Measurements from ENCODE around the gene DENND2A.
A peak's percentile ranks its signal among the peaks of the same experiment; 100 is the strongest.
"Not testable (repeated sequence)": the region's sequence is repeated elsewhere in the genome, so short reads cannot be mapped to it uniquely, and the experiment has no call there.

DENND2A gene

DNA sequence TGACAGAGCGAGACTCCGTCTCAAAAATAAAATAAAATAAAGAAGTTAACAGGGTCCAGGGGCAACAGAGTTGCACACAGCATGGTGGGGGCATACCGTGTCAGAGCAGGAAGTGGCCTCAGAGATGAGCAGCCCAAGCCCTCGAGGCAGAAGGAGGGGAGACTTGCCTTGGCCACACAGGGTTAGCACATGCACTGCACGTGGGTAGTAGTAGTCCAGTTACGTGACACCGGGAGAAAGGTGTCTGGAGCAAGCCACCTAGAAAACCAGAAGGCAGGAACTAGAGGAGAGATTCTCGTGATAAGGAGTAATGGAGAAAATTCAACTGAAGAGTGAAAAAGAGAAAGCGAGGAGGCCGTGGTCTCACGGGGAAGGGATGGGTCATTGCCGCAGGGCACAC, 9.8 kb upstream of the DENND2A start:
- no peak overlapping the region for H3K9ac ChIP-seq (ENCODE audit: low read length)
- H2BK120ac ChIP-seq (ENCODE audit: low read depth, low read length): no peak overlapping the region
- H3K79me1 ChIP-seq (ENCODE audit: low read length): no peaks in the 10 kb centered on the region
- DNase-seq: no peak
- no peak overlapping the region for H2AK5ac ChIP-seq (ENCODE audit: low read length)
- WGBS (ENCODE audit: extremely low coverage, insufficient coverage, low lambda C conversion rate): no CpG with 5 or more reads among the region's 12 CpGs
- no peaks in the 10 kb centered on the region for H3K4me1 ChIP-seq (ENCODE audit: control insufficient read depth, low read depth, low read length)
- H3K56ac ChIP-seq (ENCODE audit: low read length): no peak overlapping the region
- no peak overlapping the region for H3K4me2 ChIP-seq (ENCODE audit: low read length)
- H2BK5ac ChIP-seq (ENCODE audit: low read length): no peak overlapping the region
- no peak overlapping the region for H3K18ac ChIP-seq (ENCODE audit: low read length)
- no peak overlapping the region for H3K4me3 ChIP-seq (ENCODE audit: low read length)
- no peak overlapping the region for H3K23ac ChIP-seq (ENCODE audit: low read length)
- no peaks in the 10 kb centered on the region for H3K36me3 ChIP-seq (ENCODE audit: control insufficient read depth, insufficient read depth, low read length)
- no peaks in the 10 kb centered on the region for H3K79me2 ChIP-seq (ENCODE audit: control insufficient read depth, insufficient read depth, low read length)
- no peak overlapping the region for H2BK15ac ChIP-seq (replicated peaks; ENCODE audit: low read depth)
- H3K27ac ChIP-seq (ENCODE audit: low read depth, low read length): no peak overlapping the region
- no peak overlapping the region for H4K5ac ChIP-seq (ENCODE audit: low read length)
- H3K27me3 ChIP-seq (ENCODE audit: insufficient read depth, low read length, poor library complexity): no peaks in the 10 kb centered on the region
- H3K4ac ChIP-seq (ENCODE audit: low read depth, low read length): no peak overlapping the region
- H4K8ac ChIP-seq (ENCODE audit: low read depth, low read length): no peak overlapping the region

DNA sequence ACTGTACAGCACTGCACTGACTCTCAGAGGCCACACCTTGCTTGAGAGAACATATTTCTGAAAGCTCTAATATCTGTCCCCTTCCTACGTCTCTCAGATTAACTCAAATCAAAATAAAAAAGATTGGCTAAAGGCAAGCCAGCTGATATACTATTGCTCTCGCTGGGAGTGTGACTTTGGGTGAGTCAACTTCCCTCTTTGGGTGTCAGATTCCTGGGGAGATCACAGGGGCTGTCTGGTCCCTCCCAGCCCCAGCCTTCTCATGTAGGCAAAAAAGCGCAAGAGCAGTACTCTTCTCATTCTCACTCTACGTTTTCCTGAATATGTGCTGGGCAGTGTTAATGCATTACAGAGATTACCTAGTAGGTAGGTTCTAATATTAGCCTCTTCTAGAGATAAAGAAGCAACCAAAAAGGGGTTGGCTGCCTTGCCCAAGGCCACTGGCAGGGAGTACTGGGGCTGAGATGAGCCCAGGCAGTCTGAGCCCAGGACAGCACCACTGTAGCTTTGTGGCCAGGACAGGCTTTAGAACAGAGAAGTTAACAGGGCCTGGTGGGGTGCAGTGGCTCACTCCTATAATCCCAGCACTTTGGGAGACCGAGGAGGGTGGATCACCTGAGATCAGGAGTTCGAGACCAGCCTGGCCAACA, 9.1 kb upstream of the DENND2A start:
- Histone ChIP-seq H3K27me3 (ENCODE audit: insufficient read depth, low read length, poor library complexity) (no peaks in the 10 kb centered on the region), H2BK5ac (ENCODE audit: low read length) (no peak overlapping the region), H3K4me1 (ENCODE audit: control insufficient read depth, low read depth, low read length) (no peaks in the 10 kb centered on the region), H3K9ac (ENCODE audit: low read length) (no peak overlapping the region), H2BK120ac (ENCODE audit: low read depth, low read length) (no peak overlapping the region), H2BK15ac (replicated peaks; ENCODE audit: low read depth) (no peak overlapping the region), H3K4me2 (ENCODE audit: low read length) (no peak overlapping the region), H3K18ac (ENCODE audit: low read length) (no peak overlapping the region), H3K4ac (ENCODE audit: low read depth, low read length) (no peak overlapping the region), H3K56ac (ENCODE audit: low read length) (no peak overlapping the region), H4K8ac (ENCODE audit: low read depth, low read length) (no peak overlapping the region), H3K79me2 (ENCODE audit: control insufficient read depth, insufficient read depth, low read length) (no peaks in the 10 kb centered on the region), H3K27ac (ENCODE audit: low read depth, low read length) (no peak overlapping the region), H2AK5ac (ENCODE audit: low read length) (no peak overlapping the region), H3K79me1 (ENCODE audit: low read length) (no peaks in the 10 kb centered on the region), H3K23ac (ENCODE audit: low read length) (no peak overlapping the region), H3K4me3 (ENCODE audit: low read length) (no peak overlapping the region), H3K36me3 (ENCODE audit: control insufficient read depth, insufficient read depth, low read length) (no peaks in the 10 kb centered on the region), H4K5ac (ENCODE audit: low read length) (no peak overlapping the region)
- peak; percentile 48 for DNase-seq
- WGBS (ENCODE audit: extremely low coverage, insufficient coverage, low lambda C conversion rate): no CpG with 5 or more reads among the region's 6 CpGs

GRCh38 chr7:140646931-140647647, 6.5 kb upstream of the DENND2A start:
- Histone ChIP-seq H2BK5ac (ENCODE audit: low read length) (no peak overlapping the region), H3K18ac (ENCODE audit: low read length) (no peak overlapping the region), H3K4me3 (ENCODE audit: low read length) (no peak overlapping the region), H3K36me3 (ENCODE audit: control insufficient read depth, insufficient read depth, low read length) (no peaks in the 10 kb centered on the region), H2BK15ac (replicated peaks; ENCODE audit: low read depth) (no peak overlapping the region), H3K4me1 (ENCODE audit: control insufficient read depth, low read depth, low read length) (no peaks in the 10 kb centered on the region), H4K8ac (ENCODE audit: low read depth, low read length) (no peak overlapping the region), H3K23ac (ENCODE audit: low read length) (no peak overlapping the region), H2AK5ac (ENCODE audit: low read length) (no peak overlapping the region), H4K5ac (ENCODE audit: low read length) (no peak overlapping the region), H3K27me3 (ENCODE audit: insufficient read depth, low read length, poor library complexity) (no peaks in the 10 kb centered on the region), H3K79me2 (ENCODE audit: control insufficient read depth, insufficient read depth, low read length) (no peaks in the 10 kb centered on the region), H3K9ac (ENCODE audit: low read length) (no peak overlapping the region), H2BK120ac (ENCODE audit: low read depth, low read length) (no peak overlapping the region), H3K56ac (ENCODE audit: low read length) (no peak overlapping the region), H3K4ac (ENCODE audit: low read depth, low read length) (no peak overlapping the region), H3K79me1 (ENCODE audit: low read length) (no peaks in the 10 kb centered on the region), H3K27ac (ENCODE audit: low read depth, low read length) (no peak overlapping the region), H3K4me2 (ENCODE audit: low read length) (no peak overlapping the region)
- no CpG with 5 or more reads among the region's 8 CpGs for WGBS (ENCODE audit: extremely low coverage, insufficient coverage, low lambda C conversion rate)
- peak; percentile 89 for DNase-seq

DNA sequence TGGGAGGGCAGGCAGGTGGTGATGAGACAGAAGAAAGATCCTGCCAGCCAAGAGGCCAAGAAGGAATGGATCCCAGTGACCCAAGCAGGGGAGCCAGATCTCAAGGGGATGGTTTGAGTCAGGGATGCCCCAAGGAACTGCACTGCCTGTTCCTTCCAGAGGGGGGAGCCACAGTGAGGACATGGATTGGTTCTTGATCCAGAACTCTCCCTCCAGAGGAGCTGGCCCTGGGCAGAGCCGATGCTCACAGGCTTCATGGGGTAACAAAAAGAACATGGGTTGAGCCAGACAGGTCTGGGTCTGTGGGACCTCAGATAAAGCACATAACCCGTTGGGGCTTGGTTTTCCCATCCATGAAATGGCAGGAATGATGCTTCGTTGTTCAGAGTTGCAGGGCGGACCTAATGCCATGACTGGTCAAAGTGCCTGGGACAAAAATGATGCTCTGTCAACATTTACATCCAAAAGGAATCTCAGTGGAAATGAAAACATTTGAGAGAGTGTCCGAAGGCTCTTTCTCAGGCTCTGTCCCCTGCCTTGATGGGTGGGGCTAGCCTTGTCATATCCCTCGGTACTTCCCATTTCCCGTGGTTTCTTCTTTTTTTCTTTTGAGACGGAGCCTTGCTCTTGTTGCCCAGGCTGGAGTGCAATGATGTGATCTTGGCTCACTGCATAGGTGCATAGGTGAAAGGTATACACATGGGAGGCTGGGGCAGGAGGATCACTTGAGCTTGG, 4.7 kb upstream of the DENND2A start:
- H2AK5ac ChIP-seq (ENCODE audit: low read length): no peak overlapping the region
- H3K56ac ChIP-seq (ENCODE audit: low read length): no peak overlapping the region
- no peak overlapping the region for H3K4ac ChIP-seq (ENCODE audit: low read depth, low read length)
- no peak overlapping the region for H2BK15ac ChIP-seq (replicated peaks; ENCODE audit: low read depth)
- H3K36me3 ChIP-seq (ENCODE audit: control insufficient read depth, insufficient read depth, low read length): no peaks in the 10 kb centered on the region
- H3K4me2 ChIP-seq (ENCODE audit: low read length): no peak overlapping the region
- DNase-seq: peak; percentile 63
- H3K79me2 ChIP-seq (ENCODE audit: control insufficient read depth, insufficient read depth, low read length): no peaks in the 10 kb centered on the region
- H3K9ac ChIP-seq (ENCODE audit: low read length): no peak overlapping the region
- no CpG with 5 or more reads among the region's 8 CpGs for WGBS (ENCODE audit: extremely low coverage, insufficient coverage, low lambda C conversion rate)
- no peak overlapping the region for H2BK5ac ChIP-seq (ENCODE audit: low read length)
- H3K27ac ChIP-seq (ENCODE audit: low read depth, low read length): no peak overlapping the region
- no peak overlapping the region for H3K23ac ChIP-seq (ENCODE audit: low read length)
- no peaks in the 10 kb centered on the region for H3K4me1 ChIP-seq (ENCODE audit: control insufficient read depth, low read depth, low read length)
- H3K4me3 ChIP-seq (ENCODE audit: low read length): no peak overlapping the region
- H3K79me1 ChIP-seq (ENCODE audit: low read length): no peaks in the 10 kb centered on the region
- no peak overlapping the region for H4K8ac ChIP-seq (ENCODE audit: low read depth, low read length)
- no peak overlapping the region for H3K18ac ChIP-seq (ENCODE audit: low read length)
- no peak overlapping the region for H4K5ac ChIP-seq (ENCODE audit: low read length)
- H3K27me3 ChIP-seq (ENCODE audit: insufficient read depth, low read length, poor library complexity): no peaks in the 10 kb centered on the region
- no peak overlapping the region for H2BK120ac ChIP-seq (ENCODE audit: low read depth, low read length)

DNA sequence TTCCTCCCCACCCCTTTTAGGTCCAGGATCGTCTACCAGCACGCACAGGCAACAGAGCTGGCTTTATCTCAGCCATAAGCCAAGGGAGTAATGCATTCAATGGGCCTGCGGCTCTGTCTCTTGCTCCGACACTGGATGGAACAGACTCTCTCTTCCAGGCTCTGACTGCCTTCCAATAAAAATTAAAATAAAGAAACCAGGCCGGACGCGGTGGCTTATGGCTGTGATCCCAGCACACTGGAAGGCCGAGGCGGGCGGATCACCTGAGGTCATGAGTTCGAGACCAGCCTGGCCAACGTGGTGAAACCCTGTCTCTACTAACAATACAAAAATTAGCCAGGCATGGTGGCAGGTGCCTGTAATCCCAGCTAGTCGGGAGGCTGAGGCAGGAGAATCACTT, 4.1 kb upstream of the DENND2A start:
- not testable (repeated sequence) for H4K5ac ChIP-seq (ENCODE audit: low read length); H3K56ac ChIP-seq (ENCODE audit: low read length); H3K18ac ChIP-seq (ENCODE audit: low read length); H3K23ac ChIP-seq (ENCODE audit: low read length); H2AK5ac ChIP-seq (ENCODE audit: low read length); H3K27ac ChIP-seq (ENCODE audit: low read depth, low read length); H2BK120ac ChIP-seq (ENCODE audit: low read depth, low read length); H3K4me1 ChIP-seq (ENCODE audit: control insufficient read depth, low read depth, low read length); H3K79me2 ChIP-seq (ENCODE audit: control insufficient read depth, insufficient read depth, low read length); H3K9ac ChIP-seq (ENCODE audit: low read length); H3K36me3 ChIP-seq (ENCODE audit: control insufficient read depth, insufficient read depth, low read length); H3K4me2 ChIP-seq (ENCODE audit: low read length); H3K4me3 ChIP-seq (ENCODE audit: low read length); H2BK5ac ChIP-seq (ENCODE audit: low read length); H3K4ac ChIP-seq (ENCODE audit: low read depth, low read length); H4K8ac ChIP-seq (ENCODE audit: low read depth, low read length); H2BK15ac ChIP-seq (replicated peaks; ENCODE audit: low read depth); DNase-seq; H3K27me3 ChIP-seq (ENCODE audit: insufficient read depth, low read length, poor library complexity); H3K79me1 ChIP-seq (ENCODE audit: low read length)
- WGBS (ENCODE audit: extremely low coverage, insufficient coverage, low lambda C conversion rate): no CpG with 5 or more reads among the region's 13 CpGs

All from mesendoderm (in vitro differentiated cells).